ENCODE data around the gene COL9A3. TPM values are rescaled to one million over a fixed set of nuclear protein-coding genes. Genes with fewer than 3 reads are reported as not detected.

The COL9A3 gene
- total RNA-seq, 1 experiment from 2014 or later, result 8.5 TPM

DNA sequence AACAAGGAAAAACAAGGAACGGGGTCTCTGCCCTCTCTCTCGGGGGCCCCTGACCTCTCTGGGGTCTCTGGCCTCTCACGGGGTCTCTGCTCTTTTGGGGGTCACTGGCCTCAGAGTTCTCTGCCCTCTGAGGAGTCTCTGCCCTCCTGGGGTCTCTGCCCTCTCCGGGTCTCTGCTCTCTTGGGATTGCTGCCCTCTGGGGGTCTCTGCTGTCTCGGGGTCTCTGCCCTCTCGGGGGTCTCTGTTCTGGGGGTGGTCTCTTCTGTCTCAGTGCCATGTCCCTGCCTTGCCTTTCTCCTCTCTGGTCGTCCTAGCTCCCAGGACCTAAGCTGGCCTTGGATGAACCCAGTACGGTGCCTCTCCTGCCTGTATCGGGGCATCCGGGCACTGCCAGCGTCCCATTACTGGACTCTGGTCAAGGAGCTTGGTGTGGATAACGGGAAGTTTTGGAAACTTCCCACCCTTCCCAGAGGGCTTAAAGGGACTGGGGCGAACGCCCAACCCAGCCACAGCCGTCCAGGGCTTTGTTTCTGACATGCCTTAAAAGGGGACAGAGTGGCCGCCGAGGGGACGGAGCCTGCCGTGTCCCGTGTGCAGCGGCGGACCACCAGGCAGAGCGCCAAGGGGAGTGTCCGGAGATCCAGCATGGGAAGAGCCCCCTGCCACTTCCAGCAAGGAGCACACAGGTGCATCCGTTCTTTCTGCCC, 45.3 kb upstream of the COL9A3 start:
- Histone ChIP-seq H3K4me3 (no peak overlapping the region), H2AFZ (no peak overlapping the region), H3K79me2 (ENCODE audit: low read depth) (no peaks in the 10 kb centered on the region), H3K36me3 (ENCODE audit: low read depth) (no peaks in the 10 kb centered on the region), H3F3A (ENCODE audit: insufficient read depth, low read depth) (peaks cover 43% of the 10 kb centered on the region), H3K27me3 (ENCODE audit: insufficient read depth, low read depth) (no peaks in the 10 kb centered on the region), H3K9me2 (ENCODE audit: insufficient read depth) (no peaks in the 10 kb centered on the region), H3K27ac (no peak overlapping the region), H3K9me3 (ENCODE audit: insufficient read depth, low read depth) (no peaks in the 10 kb centered on the region), H3K4me1 (replicated peaks; ENCODE audit: insufficient read depth) (peaks cover 67% of the 10 kb centered on the region), H3K4me2 (0 out of 2 replicates have a peak overlapping the region, but pooled peaks have one; percentile 69), H4K20me1 (ENCODE audit: insufficient read depth) (no peaks in the 10 kb centered on the region)
- intact Hi-C loops (cut with micrococcal nuclease; ENCODE audit: unreplicated experiment), result no loop called here
- POLR2A ChIA-PET (ENCODE audit: unreplicated experiment), result no interaction called here
- BruUV-seq (replicated peaks), result no TSS peak
- TF ChIP-seq EZH2 (IDR thresholded peaks at IDR 0.05; ENCODE audit: low read depth), result no peak
- TF ChIP-seq, protein P1, sequence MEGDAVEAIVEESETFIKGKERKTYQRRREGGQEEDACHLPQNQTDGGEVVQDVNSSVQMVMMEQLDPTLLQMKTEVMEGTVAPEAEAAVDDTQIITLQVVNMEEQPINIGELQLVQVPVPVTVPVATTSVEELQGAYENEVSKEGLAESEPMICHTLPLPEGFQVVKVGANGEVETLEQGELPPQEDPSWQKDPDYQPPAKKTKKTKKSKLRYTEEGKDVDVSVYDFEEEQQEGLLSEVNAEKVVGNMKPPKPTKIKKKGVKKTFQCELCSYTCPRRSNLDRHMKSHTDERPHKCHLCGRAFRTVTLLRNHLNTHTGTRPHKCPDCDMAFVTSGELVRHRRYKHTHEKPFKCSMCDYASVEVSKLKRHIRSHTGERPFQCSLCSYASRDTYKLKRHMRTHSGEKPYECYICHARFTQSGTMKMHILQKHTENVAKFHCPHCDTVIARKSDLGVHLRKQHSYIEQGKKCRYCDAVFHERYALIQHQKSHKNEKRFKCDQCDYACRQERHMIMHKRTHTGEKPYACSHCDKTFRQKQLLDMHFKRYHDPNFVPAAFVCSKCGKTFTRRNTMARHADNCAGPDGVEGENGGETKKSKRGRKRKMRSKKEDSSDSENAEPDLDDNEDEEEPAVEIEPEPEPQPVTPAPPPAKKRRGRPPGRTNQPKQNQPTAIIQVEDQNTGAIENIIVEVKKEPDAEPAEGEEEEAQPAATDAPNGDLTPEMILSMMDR (conservative IDR thresholded peaks at IDR 0.05), result no peak
- DNase-seq, result no peak
- CTCF ChIA-PET, result no interaction called here

DNA sequence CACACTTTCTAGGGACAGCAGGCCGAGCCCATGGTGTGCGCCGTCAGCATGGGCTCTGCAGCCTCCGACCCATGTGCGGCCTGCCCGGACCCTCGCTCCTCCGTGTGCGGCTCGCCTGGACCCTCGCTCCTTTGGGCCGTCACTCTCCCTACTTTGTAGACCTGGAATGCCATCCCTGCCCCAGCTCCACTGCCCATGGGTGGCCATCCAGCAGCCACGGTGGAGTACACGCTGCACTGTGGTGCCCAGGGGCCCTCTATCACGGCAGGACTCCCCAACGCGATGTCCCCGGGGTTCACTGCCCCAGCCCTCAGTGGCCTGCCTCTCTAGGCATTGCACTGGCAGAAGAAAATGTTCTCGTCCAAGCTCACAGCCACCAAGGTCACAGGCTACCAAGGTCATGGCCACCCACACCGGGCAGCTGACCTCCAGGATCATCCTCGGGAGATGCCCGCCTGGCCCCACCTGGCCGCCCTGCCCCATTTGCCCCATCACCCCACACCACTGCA, 44.7 kb upstream of the COL9A3 start:
- peak overlapping the region; percentile 63 for H3K27ac ChIP-seq
- peak overlapping the region; percentile 22; the same call in 1 of the 2 replicates for H3K4me3 ChIP-seq
- intact Hi-C loops (cut with micrococcal nuclease; ENCODE audit: unreplicated experiment), result no loop called here
- CTCF ChIA-PET, result no interaction called here
- BruUV-seq (replicated peaks), result no TSS peak
- no peaks in the 10 kb centered on the region for H3K9me2 ChIP-seq (ENCODE audit: insufficient read depth)
- peak overlapping the region; percentile 69 for H3K4me2 ChIP-seq
- H3K9me3 ChIP-seq (ENCODE audit: insufficient read depth, low read depth), result no peaks in the 10 kb centered on the region
- H3F3A ChIP-seq (ENCODE audit: insufficient read depth, low read depth), result peaks cover 43% of the 10 kb centered on the region
- H3K27me3 ChIP-seq (ENCODE audit: insufficient read depth, low read depth), result no peaks in the 10 kb centered on the region
- no peak overlapping the region for H2AFZ ChIP-seq
- H3K4me1 ChIP-seq (replicated peaks; ENCODE audit: insufficient read depth), result peaks cover 63% of the 10 kb centered on the region
- TF ChIP-seq, protein P1 (conservative IDR thresholded peaks at IDR 0.05), result no peak
- TF ChIP-seq EZH2 (IDR thresholded peaks at IDR 0.05; ENCODE audit: low read depth), result no peak
- no peaks in the 10 kb centered on the region for H3K36me3 ChIP-seq (ENCODE audit: low read depth)
- no peaks in the 10 kb centered on the region for H3K79me2 ChIP-seq (ENCODE audit: low read depth)
- no peaks in the 10 kb centered on the region for H4K20me1 ChIP-seq (ENCODE audit: insufficient read depth)
- DNase-seq, result no peak
- POLR2A ChIA-PET (ENCODE audit: unreplicated experiment), result no interaction called here

GRCh38 chr20:62772619-62772989, 44.2 kb upstream of the COL9A3 start:
- peak overlapping the region; percentile 63 for H3K27ac ChIP-seq
- intact Hi-C loops (cut with micrococcal nuclease; ENCODE audit: unreplicated experiment), result no loop called here

More at GRCh38 chr20:62772619-62772989, 44.2 kb upstream of the COL9A3 start:
- H3K4me2 ChIP-seq, result peak overlapping the region; percentile 69
- no peaks in the 10 kb centered on the region for H4K20me1 ChIP-seq (ENCODE audit: insufficient read depth)
- peak overlapping the region; percentile 22; the same call in 1 of the 2 replicates for H3K4me3 ChIP-seq
- BruUV-seq (replicated peaks), result no TSS peak
- POLR2A ChIA-PET (ENCODE audit: unreplicated experiment), result no interaction called here
- CTCF ChIA-PET, result no interaction called here
- TF ChIP-seq EZH2 (IDR thresholded peaks at IDR 0.05; ENCODE audit: low read depth), result no peak
- TF ChIP-seq, protein P1 (conservative IDR thresholded peaks at IDR 0.05), result no peak
- H3F3A ChIP-seq (ENCODE audit: insufficient read depth, low read depth), result peaks cover 43% of the 10 kb centered on the region
- H3K9me2 ChIP-seq (ENCODE audit: insufficient read depth), result no peaks in the 10 kb centered on the region
- peaks cover 61% of the 10 kb centered on the region for H3K4me1 ChIP-seq (replicated peaks; ENCODE audit: insufficient read depth)
- H3K79me2 ChIP-seq (ENCODE audit: low read depth), result no peaks in the 10 kb centered on the region
- H3K9me3 ChIP-seq (ENCODE audit: insufficient read depth, low read depth), result no peaks in the 10 kb centered on the region
- H3K36me3 ChIP-seq (ENCODE audit: low read depth), result no peaks in the 10 kb centered on the region
- H3K27me3 ChIP-seq (ENCODE audit: insufficient read depth, low read depth), result no peaks in the 10 kb centered on the region
- H2AFZ ChIP-seq, result 0 out of 2 replicates have a peak overlapping the region, but pooled peaks have one; percentile 16
- no peak for DNase-seq

Measured in PC-9 (cell line).